DND-41 (cell line): ENCODE measurements around the gene IL17RB.

Source experiments
- ATAC-seq: fragments of 200-7000 bp; cut with Tn5 transposase; 3 replicates; pipeline ENCODE4 v1.9.1; 2021; ENCODE audit warnings: low read depth; ENCODE audit not compliant: insufficient read depth
- DNase-seq: peaks from one replicate; pipeline ENCODE4 v3.0.0-alpha.2; 2020
- H2AFZ ChIP-seq: 2 replicates; pipeline ENCODE4 v1.6.0; 2012; ENCODE audit warnings: low read depth, low read length
- H3K27ac ChIP-seq: 2 replicates; pipeline ENCODE4 v1.5.1; 2012; ENCODE audit warnings: low read length, inconsistent platforms
- H3K27me3 ChIP-seq: fragments of 200-600 bp; sonication (generic); 2 replicates; pipeline ENCODE4 v1.6.0; 2012; ENCODE audit warnings: low read length, mild to moderate bottlenecking, inconsistent platforms; ENCODE audit not compliant: insufficient read depth, poor library complexity
- H3K36me3 ChIP-seq: 2 replicates; pipeline ENCODE4 v1.5.1; 2012; ENCODE audit warnings: low read length, inconsistent platforms; ENCODE audit not compliant: insufficient read depth
- H3K4me1 ChIP-seq: 2 replicates; pipeline ENCODE4 v1.5.1; 2012; ENCODE audit warnings: mild to moderate bottlenecking, low read length; ENCODE audit not compliant: insufficient read depth
- H3K4me2 ChIP-seq: 2 replicates; pipeline ENCODE4 v1.6.0; 2012; ENCODE audit warnings: mild to moderate bottlenecking, moderate library complexity, low read length, inconsistent platforms; ENCODE audit not compliant: insufficient read depth
- H3K4me3 ChIP-seq, 2 experiments: fragments of 200-600 bp in 1 of 2; shearing (Covaris generic) in 1 of 2; 2 replicates each; pipeline ENCODE4 v1.5.1; 2012 to 2016; ENCODE audit warnings: inconsistent platforms in 2 of 2, low read length in 2 of 2, mild to moderate bottlenecking in 2 of 2, low read depth in 1 of 2, moderate library complexity in 1 of 2
- H3K79me2 ChIP-seq: 2 replicates; pipeline ENCODE4 v1.6.0; 2012; ENCODE audit warnings: low read length, inconsistent platforms; ENCODE audit not compliant: insufficient read depth
- H3K9ac ChIP-seq: 2 replicates; pipeline ENCODE4 v1.6.0; 2012; ENCODE audit warnings: low read depth, mild to moderate bottlenecking, inconsistent platforms, low read length, moderate library complexity
- H3K9me3 ChIP-seq: 2 replicates; pipeline ENCODE4 v1.5.1; 2012; ENCODE audit warnings: low read length, moderate library complexity, mild to moderate bottlenecking, inconsistent platforms; ENCODE audit not compliant: insufficient read depth, severe bottlenecking
- H4K20me1 ChIP-seq: 2 replicates; pipeline ENCODE4 v1.6.0; 2012; ENCODE audit warnings: low read length; ENCODE audit not compliant: insufficient read depth
- EZH2 ChIP-seq: IDR thresholded peaks from 3 replicates; pipeline ENCODE4 v1.6.1; 2012; ENCODE audit warnings: borderline replicate concordance, low read depth, mild to moderate bottlenecking, moderate library complexity, low read length, inconsistent platforms; ENCODE audit not compliant: severe bottlenecking
- TF ChIP-seq, protein P1 (sequence below): IDR thresholded peaks from 2 replicates; pipeline ENCODE4 v1.5.1; 2012; ENCODE audit warnings: borderline replicate concordance, low read length, moderate library complexity, mild to moderate bottlenecking; ENCODE audit not compliant: poor library complexity, severe bottlenecking; ENCODE audit errors: extremely low read depth

IL17RB gene

DNA sequence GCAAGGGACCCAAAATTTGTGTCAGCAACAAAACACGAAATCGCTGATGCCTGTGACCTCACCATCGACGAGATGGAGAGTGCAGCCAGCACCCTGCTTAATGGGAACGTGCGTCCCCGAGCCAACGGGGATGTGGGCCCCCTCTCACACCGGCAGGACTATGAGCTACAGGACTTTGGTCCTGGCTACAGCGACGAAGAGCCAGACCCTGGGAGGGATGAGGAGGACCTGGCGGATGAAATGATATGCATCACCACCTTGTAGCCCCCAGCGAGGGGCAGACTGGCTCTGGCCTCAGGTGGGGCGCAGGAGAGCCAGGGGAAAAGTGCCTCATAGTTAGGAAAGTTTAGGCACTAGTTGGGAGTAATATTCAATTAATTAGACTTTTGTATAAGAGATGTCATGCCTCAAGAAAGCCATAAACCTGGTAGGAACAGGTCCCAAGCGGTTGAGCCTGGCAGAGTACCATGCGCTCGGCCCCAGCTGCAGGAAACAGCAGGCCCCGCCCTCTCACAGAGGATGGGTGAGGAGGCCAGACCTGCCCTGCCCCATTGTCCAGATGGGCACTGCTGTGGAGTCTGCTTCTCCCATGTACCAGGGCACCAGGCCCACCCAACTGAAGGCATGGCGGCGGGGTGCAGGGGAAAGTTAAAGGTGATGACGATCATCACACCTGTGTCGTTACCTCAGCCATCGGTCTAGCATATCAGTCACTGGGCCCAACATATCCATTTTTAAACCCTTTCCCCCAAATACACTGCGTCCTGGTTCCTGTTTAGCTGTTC is 35.0 kb upstream of the IL17RB start:
- H3K79me2 ChIP-seq, result no peaks in the 10 kb centered on the region
- no peaks in the 10 kb centered on the region for H3K27me3 ChIP-seq
- H3K9ac ChIP-seq, result no peak overlapping the region
- no peak overlapping the region for H3K4me2 ChIP-seq
- H3K4me3 ChIP-seq, result no peak overlapping the region
- ATAC-seq (no peak), DNase-seq (no peak)
- no peak overlapping the region for H3K27ac ChIP-seq
- no peaks in the 10 kb centered on the region for H3K9me3 ChIP-seq
- H3K4me1 ChIP-seq, result no peaks in the 10 kb centered on the region
- no peaks in the 10 kb centered on the region for H3K36me3 ChIP-seq
- peaks cover 3% of the 10 kb centered on the region for H4K20me1 ChIP-seq
- no peak for TF ChIP-seq EZH2
- TF ChIP-seq, protein P1, sequence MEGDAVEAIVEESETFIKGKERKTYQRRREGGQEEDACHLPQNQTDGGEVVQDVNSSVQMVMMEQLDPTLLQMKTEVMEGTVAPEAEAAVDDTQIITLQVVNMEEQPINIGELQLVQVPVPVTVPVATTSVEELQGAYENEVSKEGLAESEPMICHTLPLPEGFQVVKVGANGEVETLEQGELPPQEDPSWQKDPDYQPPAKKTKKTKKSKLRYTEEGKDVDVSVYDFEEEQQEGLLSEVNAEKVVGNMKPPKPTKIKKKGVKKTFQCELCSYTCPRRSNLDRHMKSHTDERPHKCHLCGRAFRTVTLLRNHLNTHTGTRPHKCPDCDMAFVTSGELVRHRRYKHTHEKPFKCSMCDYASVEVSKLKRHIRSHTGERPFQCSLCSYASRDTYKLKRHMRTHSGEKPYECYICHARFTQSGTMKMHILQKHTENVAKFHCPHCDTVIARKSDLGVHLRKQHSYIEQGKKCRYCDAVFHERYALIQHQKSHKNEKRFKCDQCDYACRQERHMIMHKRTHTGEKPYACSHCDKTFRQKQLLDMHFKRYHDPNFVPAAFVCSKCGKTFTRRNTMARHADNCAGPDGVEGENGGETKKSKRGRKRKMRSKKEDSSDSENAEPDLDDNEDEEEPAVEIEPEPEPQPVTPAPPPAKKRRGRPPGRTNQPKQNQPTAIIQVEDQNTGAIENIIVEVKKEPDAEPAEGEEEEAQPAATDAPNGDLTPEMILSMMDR, result no peak
- no peak overlapping the region for H2AFZ ChIP-seq

DNA sequence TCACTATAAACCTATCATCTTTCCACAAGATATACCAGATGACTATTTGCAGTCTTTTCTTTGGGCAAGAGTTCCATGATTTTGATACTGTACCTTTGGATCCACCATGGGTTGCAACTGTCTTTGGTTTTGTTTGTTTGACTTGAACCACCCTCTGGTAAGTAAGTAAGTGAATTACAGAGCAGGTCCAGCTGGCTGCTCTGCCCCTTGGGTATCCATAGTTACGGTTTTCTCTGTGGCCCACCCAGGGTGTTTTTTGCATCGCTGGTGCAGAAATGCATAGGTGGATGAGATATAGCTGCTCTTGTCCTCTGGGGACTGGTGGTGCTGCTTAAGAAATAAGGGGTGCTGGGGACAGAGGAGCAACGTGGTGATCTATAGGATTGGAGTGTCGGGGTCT is 33.9 kb upstream of the IL17RB start:
- Histone ChIP-seq H3K9me3 (no peaks in the 10 kb centered on the region), H3K9ac (no peak overlapping the region), H3K27ac (no peak overlapping the region), H3K4me1 (peaks cover 3% of the 10 kb centered on the region), H3K36me3 (no peaks in the 10 kb centered on the region), H3K4me2 (no peak overlapping the region), H4K20me1 (peaks cover 7% of the 10 kb centered on the region), H3K79me2 (no peaks in the 10 kb centered on the region), H2AFZ (no peak overlapping the region), H3K4me3 (no peak overlapping the region), H3K27me3 (peaks cover 4% of the 10 kb centered on the region)
- TF ChIP-seq, protein P1, result no peak
- no peak for TF ChIP-seq EZH2
- ATAC-seq (no peak), DNase-seq (no peak)

DNA sequence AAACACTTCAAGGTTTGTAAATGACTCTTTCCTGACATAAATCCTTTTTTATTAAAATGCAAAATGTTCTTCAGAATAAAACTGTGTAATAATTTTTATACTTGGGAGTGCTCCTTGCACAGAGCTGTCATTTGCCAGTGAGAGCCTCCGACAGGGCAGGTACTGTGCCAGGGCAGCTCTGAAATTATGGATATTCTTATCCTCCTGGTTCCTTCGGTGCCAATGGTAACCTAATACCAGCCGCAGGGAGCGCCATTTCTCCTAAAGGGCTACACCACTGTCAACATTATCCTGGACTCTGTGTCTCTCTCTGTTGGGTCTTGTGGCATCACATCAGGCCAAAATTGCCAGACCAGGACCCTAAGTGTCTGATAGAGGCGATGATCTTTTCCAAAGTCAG is 33.1 kb upstream of the IL17RB start:
- Histone ChIP-seq H3K27ac (no peak overlapping the region), H3K27me3 (peaks cover 11% of the 10 kb centered on the region), H3K4me2 (no peak overlapping the region), H3K9me3 (no peaks in the 10 kb centered on the region), H4K20me1 (peaks cover 12% of the 10 kb centered on the region), H3K79me2 (no peaks in the 10 kb centered on the region), H3K9ac (no peak overlapping the region), H3K36me3 (no peaks in the 10 kb centered on the region), H3K4me3 (no peak overlapping the region), H3K4me1 (peaks cover 11% of the 10 kb centered on the region), H2AFZ (no peak overlapping the region)
- TF ChIP-seq, protein P1, result no peak
- TF ChIP-seq EZH2, result no peak
- no peak for ATAC-seq
- no peak for DNase-seq

DNA sequence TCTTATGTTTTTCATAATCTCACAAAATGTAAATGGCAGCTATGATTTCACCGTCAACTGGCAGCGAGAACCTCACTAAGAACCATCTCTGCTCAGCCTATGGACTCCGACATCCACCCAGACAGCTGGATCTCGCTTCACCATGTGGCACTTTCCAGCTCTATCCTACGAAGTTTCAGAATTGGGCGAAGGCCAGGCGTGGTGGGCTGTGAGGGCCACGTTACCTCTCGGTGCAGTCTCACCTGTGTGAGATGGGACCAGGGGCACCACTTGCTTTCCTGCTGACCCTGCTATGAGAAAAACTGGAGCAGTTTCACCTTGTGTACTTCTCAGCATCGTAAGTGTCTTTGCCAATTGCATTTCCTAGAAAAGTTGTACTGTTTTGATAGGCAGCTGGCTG is 32.5 kb upstream of the IL17RB start:
- no peaks in the 10 kb centered on the region for H3K79me2 ChIP-seq
- DNase-seq (no peak), ATAC-seq (no peak)
- H3K4me3 ChIP-seq, result no peak overlapping the region
- no peak overlapping the region for H2AFZ ChIP-seq
- no peak overlapping the region for H3K4me2 ChIP-seq
- H3K27me3 ChIP-seq, result peaks cover 15% of the 10 kb centered on the region
- peaks cover 18% of the 10 kb centered on the region for H3K4me1 ChIP-seq
- H3K36me3 ChIP-seq, result no peaks in the 10 kb centered on the region
- no peaks in the 10 kb centered on the region for H3K9me3 ChIP-seq
- no peak overlapping the region for H3K9ac ChIP-seq
- no peak for TF ChIP-seq EZH2
- TF ChIP-seq, protein P1, result no peak
- no peak overlapping the region for H3K27ac ChIP-seq
- peaks cover 12% of the 10 kb centered on the region for H4K20me1 ChIP-seq
